Activated naive CD4-positive, alpha-beta T cell treated with anti-CD3 and anti-CD28 coated beads, Interleukin-2, amount 10 ng/mL, durations not matched to agents 7 days and 5 days (primary cell): ENCODE data around the gene UBE2S.

Experiments used
- CTCF ChIA-PET: fragments of 350-600 bp; sonication (Branson Sonifier 250); formaldehyde crosslinking; loops from one replicate; lab custom pipeline; 2021; ENCODE audit warnings: antibody characterized with exemption; lab: Charles Lee
- DNase-seq: peaks from one replicate; pipeline ENCODE4 v3.0.0-alpha.2; 2020
- H3K27ac Mint-ChIP-seq: one replicate; pipeline ENCODE4 v1.8.0; 2021; ENCODE audit warnings: mild to moderate bottlenecking, moderate library complexity, mixed read lengths
- H3K27me3 Mint-ChIP-seq: one replicate; pipeline ENCODE4 v1.8.0; 2021; ENCODE audit warnings: mild to moderate bottlenecking, mixed read lengths
- H3K36me3 Mint-ChIP-seq: one replicate; pipeline ENCODE4 v1.8.0; 2021; ENCODE audit warnings: mixed read lengths
- H3K4me1 Mint-ChIP-seq: one replicate; pipeline ENCODE4 v1.8.0; 2021; ENCODE audit warnings: mixed read lengths
- H3K4me3 Mint-ChIP-seq: one replicate; pipeline ENCODE4 v1.8.0; 2021; ENCODE audit warnings: mild to moderate bottlenecking, moderate library complexity, mixed read lengths
- H3K9me3 Mint-ChIP-seq: one replicate; pipeline ENCODE4 v1.8.0; 2021; ENCODE audit warnings: mixed read lengths

Gene UBE2S

DNA sequence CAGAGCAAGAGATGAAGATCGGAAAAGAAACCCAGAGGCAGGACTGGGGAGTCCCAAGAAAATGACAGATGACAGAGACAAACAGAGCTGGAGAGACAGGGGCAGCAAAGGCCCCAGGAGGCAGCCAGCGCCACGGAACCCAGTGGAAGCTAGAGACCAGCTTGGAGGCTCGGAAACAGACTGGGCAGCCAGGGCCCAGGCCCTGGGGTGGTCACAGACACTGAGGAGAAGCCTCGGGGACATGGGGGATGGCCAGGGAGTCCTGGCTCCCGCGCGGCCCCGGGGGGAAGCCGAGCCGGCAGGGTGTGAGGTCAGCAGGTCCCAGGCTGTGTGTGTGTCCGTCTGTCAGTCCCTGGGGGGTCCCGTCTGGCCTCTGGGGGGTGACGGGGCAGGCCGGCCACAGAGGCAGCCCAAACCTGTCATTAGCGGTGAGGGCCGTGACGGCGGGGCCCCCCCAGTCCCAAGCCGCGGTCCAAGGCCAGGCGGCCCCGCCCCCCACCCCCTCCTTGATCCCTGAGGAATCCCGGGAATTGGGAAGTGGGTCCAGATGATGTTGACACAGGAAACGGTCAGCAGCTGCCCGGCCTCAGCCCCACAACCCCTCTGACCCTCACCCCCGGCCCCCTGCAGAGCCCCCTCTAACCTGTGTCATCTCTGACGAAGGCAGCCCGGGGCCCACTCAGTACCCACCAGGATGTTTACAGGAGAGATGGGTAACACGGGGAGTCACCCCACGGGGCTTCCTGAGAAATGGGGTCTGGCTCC, 33.4 kb downstream of the UBE2S start:
- Mint-ChIP-seq H3K27me3 (peaks cover 85% of the 10 kb centered on the region), H3K4me3 (no peak overlapping the region), H3K4me1 (peaks cover 7% of the 10 kb centered on the region), H3K27ac (no peak overlapping the region), H3K36me3 (no peaks in the 10 kb centered on the region), H3K9me3 (no peaks in the 10 kb centered on the region)
- CTCF ChIA-PET, result no interaction called here
- no peak for DNase-seq

DNA sequence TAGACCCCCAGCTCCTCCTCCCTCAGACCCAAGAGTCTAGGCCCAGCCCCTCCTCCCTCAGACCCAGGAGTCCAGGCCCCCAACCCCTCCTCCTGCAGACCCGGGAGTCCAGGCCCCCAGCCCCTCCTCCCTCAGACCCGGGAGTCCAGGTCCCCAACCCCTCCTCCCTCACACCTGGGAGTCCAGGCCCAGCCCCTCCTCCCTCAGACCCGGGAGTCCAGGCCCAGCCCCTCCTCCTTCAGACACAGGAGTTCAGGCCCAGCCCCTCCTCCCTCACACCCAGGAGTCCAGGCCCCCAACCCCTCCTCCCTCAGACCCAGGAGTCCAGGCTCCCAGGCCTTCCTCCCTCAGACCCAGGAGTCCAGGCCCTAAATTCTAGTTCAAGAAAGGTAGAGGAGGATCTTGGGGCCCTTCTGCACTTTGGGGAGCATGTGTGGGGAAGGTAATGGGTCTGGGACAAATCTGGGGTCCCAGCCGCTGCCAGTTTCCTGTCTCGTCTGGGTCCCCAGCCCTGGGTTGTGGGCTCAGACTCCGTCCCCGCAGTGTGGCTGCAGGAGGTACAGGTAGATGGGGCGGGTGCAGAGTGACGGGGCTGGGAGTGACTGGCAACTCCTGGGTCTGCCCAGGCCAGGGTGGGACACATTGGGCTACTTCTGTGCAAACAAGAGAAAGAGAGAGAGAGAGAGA, 34.1 kb downstream of the UBE2S start:
- CTCF ChIA-PET, result interaction anchor here (0.6 kb wide), 1 partner anchor 85 kb away, joined by 3 read pairs; no protein-coding TSS in a partner anchor
- Mint-ChIP-seq H3K27me3 (peaks cover 92% of the 10 kb centered on the region), H3K4me1 (peaks cover 9% of the 10 kb centered on the region), H3K4me3 (no peak overlapping the region), H3K36me3 (no peaks in the 10 kb centered on the region), H3K27ac (no peak overlapping the region), H3K9me3 (no peaks in the 10 kb centered on the region)
- DNase-seq, result no peak

DNA sequence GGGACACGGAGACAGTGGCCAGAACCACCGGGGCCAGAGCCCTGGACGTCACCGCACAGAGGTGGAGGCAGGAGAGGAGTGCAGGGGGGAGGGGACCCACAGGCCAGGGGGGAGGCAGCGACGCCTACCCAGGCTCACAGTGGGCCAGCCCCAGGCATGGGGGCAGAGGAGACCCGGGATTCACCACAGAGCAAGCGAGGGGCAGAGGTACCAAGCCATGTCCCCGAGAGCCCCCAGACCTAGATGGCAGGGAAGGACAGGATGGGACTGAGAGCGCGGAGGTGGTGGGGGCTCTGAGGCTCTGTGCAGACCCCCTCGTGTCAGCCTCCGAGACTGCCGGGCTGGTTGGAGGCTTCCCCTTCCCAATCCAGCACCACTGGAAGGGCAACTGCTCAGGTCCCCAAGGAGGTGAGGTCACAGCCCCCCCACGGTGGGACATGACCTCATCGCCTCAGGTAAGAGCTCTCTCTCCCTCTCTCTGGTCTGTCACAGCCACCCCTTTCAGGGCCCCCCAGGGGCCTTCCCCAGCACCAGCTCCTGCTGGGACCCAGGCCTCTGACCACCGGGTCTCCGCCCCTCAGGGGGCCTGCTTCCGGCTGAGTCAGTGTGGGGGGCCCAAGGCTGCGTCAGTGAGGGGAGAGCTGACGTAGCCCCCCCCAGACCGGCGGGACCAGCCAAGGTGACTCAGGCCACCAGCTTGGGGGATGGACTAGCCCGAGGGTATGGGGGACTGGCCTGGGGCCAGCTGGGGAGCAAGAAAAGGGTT, 35.1 kb downstream of the UBE2S start:
- H3K4me1 Mint-ChIP-seq, result peaks cover 9% of the 10 kb centered on the region
- H3K27ac Mint-ChIP-seq, result no peak overlapping the region
- H3K36me3 Mint-ChIP-seq, result no peaks in the 10 kb centered on the region
- CTCF ChIA-PET, result no interaction called here
- DNase-seq, result no peak
- H3K4me3 Mint-ChIP-seq, result no peak overlapping the region
- no peaks in the 10 kb centered on the region for H3K9me3 Mint-ChIP-seq
- H3K27me3 Mint-ChIP-seq, result peaks cover 96% of the 10 kb centered on the region

DNA sequence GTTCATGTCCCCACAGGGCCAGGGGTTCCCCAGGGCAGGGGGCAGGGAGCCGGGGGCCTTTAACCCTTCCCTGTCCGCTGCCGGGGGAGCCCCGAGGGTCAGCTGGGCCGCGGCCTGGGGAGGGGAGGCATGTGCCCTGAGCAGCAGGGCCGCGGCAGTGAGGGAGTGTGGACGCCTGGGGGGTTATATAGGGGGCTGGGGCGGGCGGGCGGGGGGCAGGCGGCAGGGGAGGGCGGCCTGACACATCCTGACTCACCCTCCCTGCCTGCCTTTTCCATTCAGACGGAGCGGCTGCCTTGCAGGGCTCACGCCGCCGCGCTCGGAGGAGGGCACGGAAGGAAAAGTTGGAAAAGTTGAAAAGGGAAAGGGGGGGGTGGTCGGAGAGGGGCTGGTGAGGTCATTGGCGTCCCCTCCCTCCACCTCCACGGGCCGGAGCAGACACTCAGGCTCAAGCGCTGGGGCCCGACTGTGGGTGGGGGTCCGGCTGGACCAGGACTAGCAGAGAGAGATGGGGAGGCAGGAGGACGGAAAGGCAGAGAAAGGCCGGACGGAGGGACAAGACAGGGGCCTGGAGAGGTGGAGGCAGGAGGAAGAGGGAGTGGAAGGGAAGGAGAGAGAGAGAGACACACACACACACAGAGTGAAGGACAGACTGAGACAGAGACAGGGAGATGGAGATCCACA, 37.1 kb downstream of the UBE2S start, which contains the start of gene IL11:
TSS of gene IL11 (minus strand) at position 159 of the 684 bp plus-strand sequence. CDS start at position 6, 153 bp downstream.
- DNase-seq, result no peak
- no peak within 1 kb of the TSS for H3K27ac Mint-ChIP-seq
- CTCF ChIA-PET, result no interaction called here
- H3K4me3 Mint-ChIP-seq, result peak within 1 kb of the TSS; percentile 21
- no peaks in the 10 kb centered on the region for H3K36me3 Mint-ChIP-seq
- H3K9me3 Mint-ChIP-seq, result no peaks in the 10 kb centered on the region
- H3K4me1 Mint-ChIP-seq, result peaks cover 9% of the 10 kb centered on the region
- H3K27me3 Mint-ChIP-seq, result peaks cover 91% of the 10 kb centered on the region

DNA sequence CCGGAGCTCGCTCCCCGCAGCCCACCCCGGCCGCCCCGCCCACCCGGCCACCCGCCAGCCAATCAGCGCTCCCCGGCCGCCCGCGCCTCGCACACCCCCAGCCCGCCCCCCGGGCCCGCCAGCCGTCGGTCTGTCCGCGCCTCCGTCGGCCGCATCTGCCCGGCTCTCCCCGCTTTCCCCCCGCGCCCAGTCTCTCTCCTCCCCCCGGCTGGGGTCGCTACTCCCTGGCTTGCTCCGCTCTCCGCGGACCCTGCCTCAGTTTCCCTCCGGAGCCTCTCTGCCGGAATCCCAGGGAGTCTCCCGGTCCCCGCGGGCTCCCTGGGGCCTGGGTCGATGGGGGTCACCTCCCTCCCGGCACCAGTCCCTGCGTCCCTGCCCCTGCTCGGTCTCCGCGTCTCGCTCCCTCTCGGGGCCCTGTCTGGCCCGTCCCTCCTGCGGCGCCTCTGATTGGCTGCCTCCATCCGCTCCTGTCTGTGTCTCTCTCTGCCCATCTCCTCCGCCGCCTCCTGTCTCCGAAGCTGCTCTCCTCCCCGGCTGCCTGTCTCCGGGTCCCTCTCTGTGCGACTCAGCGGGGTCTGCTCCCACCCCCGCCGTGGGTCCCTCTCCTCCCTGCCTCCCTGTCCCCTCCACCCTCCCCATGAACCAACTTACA, 37.8 kb downstream of the UBE2S start:
- DNase-seq, result peak; percentile 44
- Mint-ChIP-seq H3K27ac (no peak overlapping the region), H3K27me3 (peaks cover 91% of the 10 kb centered on the region), H3K9me3 (no peaks in the 10 kb centered on the region), H3K36me3 (no peaks in the 10 kb centered on the region), H3K4me1 (peaks cover 9% of the 10 kb centered on the region), H3K4me3 (peak overlapping the region; percentile 21)
- CTCF ChIA-PET, result no interaction called here

DNA sequence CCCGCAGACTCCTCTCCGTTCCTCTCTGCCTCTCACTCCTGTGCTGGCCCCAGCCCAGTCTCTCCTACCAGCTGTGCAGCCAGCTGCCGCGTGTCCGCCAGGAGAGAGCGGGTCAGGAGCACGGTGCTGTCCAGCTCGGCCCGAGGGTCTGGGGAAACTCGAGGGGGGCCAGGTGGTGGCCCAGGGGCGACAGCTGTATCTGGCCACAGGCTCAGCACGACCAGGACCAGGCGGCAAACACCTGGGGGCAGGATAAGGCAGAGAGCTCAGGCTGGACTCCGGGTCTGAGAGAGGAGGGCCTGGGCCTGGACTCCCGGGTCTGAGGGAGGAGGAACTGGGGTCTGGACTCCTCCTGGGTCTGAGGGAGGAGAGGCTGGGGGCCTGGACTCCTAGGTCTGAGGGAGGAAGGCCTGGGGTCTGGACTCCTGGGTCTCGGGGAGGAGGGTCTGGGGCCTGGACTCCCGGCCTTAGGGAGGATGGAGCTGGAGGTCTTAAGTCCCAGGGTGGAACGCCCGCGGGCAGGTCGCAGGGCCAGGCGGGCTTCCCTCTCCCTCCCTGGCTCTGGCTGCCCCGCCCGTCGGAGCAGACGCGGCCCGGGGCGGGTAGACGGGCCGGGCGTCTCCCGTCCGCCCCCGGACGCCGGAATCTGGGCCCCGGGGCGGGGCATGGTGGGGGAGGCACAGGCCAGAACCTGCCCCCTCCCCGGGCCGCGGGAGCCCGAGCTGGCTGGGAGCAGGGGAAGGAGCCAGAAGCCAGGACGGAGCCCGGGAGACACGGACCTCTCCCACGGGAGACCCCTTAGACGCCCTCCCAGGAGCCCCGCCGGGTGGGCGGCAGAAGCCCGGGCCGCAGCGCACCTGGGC, 38.7 kb downstream of the UBE2S start:
- Mint-ChIP-seq H3K27ac (no peak overlapping the region), H3K4me3 (no peak overlapping the region), H3K27me3 (peaks cover 86% of the 10 kb centered on the region), H3K4me1 (peaks cover 9% of the 10 kb centered on the region), H3K9me3 (no peaks in the 10 kb centered on the region), H3K36me3 (no peaks in the 10 kb centered on the region)
- CTCF ChIA-PET, result interaction anchor here (0.8 kb wide), 1 partner anchor 18 kb away, joined by 4 read pairs; no protein-coding TSS in a partner anchor
- peak; percentile 35 for DNase-seq

DNA sequence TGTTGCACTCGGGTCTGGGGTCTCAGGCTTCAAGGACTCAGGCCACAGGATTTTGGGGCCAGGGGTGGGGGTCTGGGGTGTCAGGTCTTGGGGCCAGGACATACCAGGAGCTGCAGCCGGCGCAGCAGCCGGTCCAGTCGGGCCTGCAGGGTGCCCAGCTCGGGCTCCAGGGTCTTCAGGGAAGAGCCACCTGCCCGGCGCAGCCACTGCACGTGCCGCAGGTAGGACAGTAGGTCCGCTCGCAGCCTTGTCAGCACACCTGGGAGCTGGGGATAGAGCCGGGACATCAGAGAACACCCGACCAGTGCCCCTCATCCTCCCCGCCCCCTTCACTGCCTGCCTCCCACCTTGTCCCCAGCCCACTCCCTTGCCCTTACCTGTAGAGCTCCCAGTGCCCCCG, 39.5 kb downstream of the UBE2S start:
- H3K4me1 Mint-ChIP-seq, result peaks cover 9% of the 10 kb centered on the region
- CTCF ChIA-PET, result interaction anchor here (0.8 kb wide), 1 partner anchor 17 kb away, joined by 4 read pairs; no protein-coding TSS in a partner anchor
- no peak for DNase-seq
- H3K4me3 Mint-ChIP-seq, result no peak overlapping the region
- no peak overlapping the region for H3K27ac Mint-ChIP-seq
- H3K36me3 Mint-ChIP-seq, result no peaks in the 10 kb centered on the region
- no peaks in the 10 kb centered on the region for H3K9me3 Mint-ChIP-seq
- peaks cover 83% of the 10 kb centered on the region for H3K27me3 Mint-ChIP-seq

DNA sequence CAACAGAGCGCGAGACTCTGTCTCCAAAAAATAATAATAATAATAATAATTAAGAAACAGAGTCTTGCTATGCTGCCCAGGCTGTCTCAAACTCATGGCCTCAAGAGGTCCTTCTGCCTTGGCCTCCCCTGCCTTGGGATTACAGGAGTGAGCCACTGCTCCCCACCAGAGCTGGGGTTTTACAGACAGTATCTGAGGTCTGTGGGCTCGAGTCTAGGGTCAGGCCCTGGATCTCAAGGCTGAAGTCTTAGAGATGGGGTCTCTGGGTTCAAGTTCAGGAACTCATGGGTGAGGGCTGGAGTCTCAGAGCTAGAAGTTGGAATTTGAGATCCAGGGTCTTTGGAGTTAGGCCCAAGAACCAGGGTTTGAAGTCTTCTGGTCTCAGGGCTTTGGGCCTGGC, 40.8 kb downstream of the UBE2S start:
- Mint-ChIP-seq H3K27me3 (peaks cover 70% of the 10 kb centered on the region), H3K4me3 (no peak overlapping the region), H3K9me3 (no peaks in the 10 kb centered on the region), H3K4me1 (peaks cover 9% of the 10 kb centered on the region), H3K36me3 (no peaks in the 10 kb centered on the region), H3K27ac (no peak overlapping the region)
- CTCF ChIA-PET, result no interaction called here
- no peak for DNase-seq

DNA sequence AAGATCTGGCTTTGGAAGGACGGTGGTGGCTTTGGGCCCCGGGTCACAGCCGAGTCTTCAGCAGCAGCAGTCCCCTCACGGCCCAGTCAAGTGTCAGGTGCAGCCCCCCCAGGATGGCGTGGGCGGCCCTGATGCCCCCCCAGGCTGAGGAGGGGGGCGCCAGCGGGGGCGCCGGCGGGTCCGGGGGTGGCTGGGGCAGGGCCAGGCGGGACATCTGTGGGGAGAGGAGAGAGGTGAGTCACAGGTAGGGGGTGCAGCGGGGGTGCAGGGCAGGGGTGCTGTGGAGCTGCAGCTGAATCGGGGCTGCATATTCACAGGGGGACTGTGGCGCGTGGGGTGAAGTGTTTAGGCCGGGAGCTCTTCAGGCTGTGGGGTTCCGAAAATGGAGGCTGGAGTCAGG, 41.6 kb downstream of the UBE2S start:
- DNase-seq, result no peak
- no peak overlapping the region for H3K4me3 Mint-ChIP-seq
- H3K4me1 Mint-ChIP-seq, result peaks cover 9% of the 10 kb centered on the region
- H3K36me3 Mint-ChIP-seq, result no peaks in the 10 kb centered on the region
- peaks cover 61% of the 10 kb centered on the region for H3K27me3 Mint-ChIP-seq
- CTCF ChIA-PET, result no interaction called here
- no peak overlapping the region for H3K27ac Mint-ChIP-seq
- H3K9me3 Mint-ChIP-seq, result no peaks in the 10 kb centered on the region

DNA sequence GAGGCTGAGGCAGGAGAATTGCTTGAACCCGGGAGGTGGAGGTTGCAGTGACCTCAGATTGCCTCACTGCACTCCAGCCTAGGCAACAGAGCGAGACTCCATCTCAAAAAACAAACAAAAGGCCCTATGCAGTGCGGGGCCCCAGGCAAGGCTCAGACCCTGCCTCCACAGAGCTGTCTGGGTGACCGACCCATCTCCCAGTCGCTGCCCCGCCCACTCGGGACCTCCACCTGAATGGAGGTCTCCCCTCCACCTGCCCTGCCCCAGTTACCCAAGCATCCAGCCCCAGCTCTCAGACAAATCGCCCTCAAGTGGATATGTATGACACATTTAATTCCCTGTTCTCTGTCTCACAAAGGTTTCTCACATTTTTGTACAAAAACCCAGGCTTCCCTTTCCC, 42.3 kb downstream of the UBE2S start:
- Mint-ChIP-seq H3K4me3 (no peak overlapping the region), H3K27me3 (peaks cover 54% of the 10 kb centered on the region), H3K36me3 (no peaks in the 10 kb centered on the region), H3K27ac (no peak overlapping the region), H3K9me3 (no peaks in the 10 kb centered on the region), H3K4me1 (peaks cover 5% of the 10 kb centered on the region)
- CTCF ChIA-PET, result no interaction called here
- DNase-seq, result no peak

DNA sequence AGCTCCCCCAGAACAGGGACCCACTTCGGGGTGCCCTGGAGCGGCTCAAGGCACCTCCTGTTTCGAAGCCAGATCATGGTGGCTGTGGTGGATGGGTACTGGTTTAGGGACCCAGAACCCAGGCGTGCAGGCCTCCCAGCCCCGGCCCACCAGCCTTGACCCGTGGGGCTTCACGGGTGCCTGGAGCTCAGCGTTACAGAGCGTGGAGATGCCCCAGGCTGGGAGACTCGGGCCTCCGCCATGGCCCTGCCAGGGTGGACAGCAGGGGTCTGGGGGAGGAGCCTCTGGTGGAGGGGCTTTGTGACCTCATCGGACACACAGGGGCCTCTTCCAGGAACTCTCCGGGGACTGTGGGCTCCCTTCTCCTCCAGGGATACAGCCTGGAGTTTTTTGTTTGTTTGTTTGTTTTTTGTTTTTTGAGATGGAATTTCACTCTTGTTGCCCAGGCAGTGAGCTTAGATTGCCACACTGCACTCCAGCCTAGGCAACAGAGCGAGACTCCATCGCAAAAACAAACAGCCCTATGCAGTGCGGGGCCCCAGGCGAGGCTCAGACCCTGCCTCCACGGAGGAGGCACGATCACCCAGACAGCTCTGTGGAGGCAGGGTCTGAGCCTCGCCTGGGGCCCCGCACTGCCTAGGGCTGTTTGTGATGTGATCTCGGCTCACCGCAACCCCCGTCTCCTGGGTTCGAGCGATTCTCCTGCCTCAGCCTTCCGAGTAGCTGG, 44.4 kb downstream of the UBE2S start, which contains the start of gene GARIN5B:
TSS of gene GARIN5B (minus strand) at position 271 of the 727 bp plus-strand sequence. CDS start at position 77, 194 bp downstream.
- CTCF ChIA-PET, result no interaction called here
- Mint-ChIP-seq H3K4me3 (no peak within 1 kb of the TSS), H3K27me3 (peaks cover 44% of the 10 kb centered on the region), H3K4me1 (no peaks in the 10 kb centered on the region), H3K9me3 (no peaks in the 10 kb centered on the region), H3K27ac (no peak within 1 kb of the TSS), H3K36me3 (no peaks in the 10 kb centered on the region)
- DNase-seq, result no peak
